ENCODE data around the gene TRIM8. TPM values are rescaled to one million over a fixed set of nuclear protein-coding genes. Genes with fewer than 3 reads are reported as not detected.
A peak's percentile ranks its signal among the peaks of the same experiment; 100 is the strongest.

Gene TRIM8
- total and polyA plus RNA-seq, 9 of the 15 experiments (the other 6 are each of a cell fraction or from before 2014, with no cell fraction given): 1.7 to 26.0 (median 9.1) TPM

DNA sequence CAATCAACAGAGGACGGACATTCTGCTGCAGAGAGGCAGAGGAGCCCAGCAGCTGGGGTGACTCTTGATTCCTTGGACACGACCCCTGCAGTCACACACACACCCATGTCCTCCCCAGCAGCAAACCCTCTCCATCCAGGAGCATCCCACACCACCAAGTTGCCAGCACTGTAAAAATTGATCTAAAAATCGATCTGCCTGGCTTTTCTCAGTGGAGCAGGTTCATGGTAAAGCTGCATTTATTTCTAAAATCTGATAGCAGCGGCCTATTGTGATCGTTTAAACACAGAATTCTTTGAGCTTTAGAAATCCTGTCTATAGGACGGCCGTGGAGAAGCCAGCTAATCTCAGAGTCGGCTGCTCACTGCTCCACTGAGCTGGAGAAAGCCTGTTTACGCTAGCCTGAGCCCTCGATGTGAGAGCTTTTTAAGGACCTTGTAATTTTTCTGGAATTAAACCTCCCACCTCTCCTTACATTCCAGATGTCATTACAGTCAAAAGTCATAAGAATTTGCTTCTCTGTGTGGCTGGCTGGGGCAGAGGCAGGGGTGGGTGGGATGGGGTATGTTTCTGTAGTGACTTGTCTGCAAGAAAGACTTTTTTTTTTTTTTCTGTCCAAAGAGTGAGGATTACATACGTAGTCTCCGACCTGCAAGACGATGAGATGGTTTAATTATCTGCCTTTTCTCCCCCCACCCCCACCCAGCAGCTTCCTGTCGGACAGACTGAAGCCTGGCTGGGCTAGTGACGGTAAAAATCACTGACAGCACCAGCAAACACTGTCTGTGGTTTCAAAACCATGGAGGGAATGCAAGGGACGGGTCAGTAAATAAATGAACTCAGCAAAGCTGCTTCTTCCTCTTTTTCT, 31.6 kb downstream of the TRIM8 start:
- H3K9ac ChIP-seq (ENCODE audit: insufficient read depth in 1 of 2, low read depth in 2 of 2, low read length in 2 of 2): peak overlapping the region in 1 of 2 experiments; percentile 20; a peak in 1 of 4 replicates
- no peaks in the 10 kb centered on the region for H3K36me3 ChIP-seq (ENCODE audit: control insufficient read depth, insufficient read depth, low read length)
- no peaks in the 10 kb centered on the region for H3K27me3 ChIP-seq (ENCODE audit: control insufficient read depth in 2 of 2, insufficient read depth in 2 of 2, low read length in 2 of 2)
- in situ Hi-C loops (cut with MboI) (no loop called here), intact Hi-C loops (cut with micrococcal nuclease) (no loop called here)
- ATAC-seq (no peak), DNase-seq (ENCODE audit: extremely low read depth in 1 of 4, low spot score in 3 of 4) (peak in 1 of 4 experiments; percentile 41), FAIRE-seq (peak; percentile 37)
- POLR2A ChIA-PET: interaction anchor here (1.3 to 2.0 kb wide), 2 partner anchors 10 to 15 kb away, joined by 3 to 5 read pairs; no protein-coding TSS in a partner anchor
- no TSS peak for BruUV-seq (replicated peaks)
- H3K27ac ChIP-seq (ENCODE audit: extremely low read depth, low read depth, low read length): no peak overlapping the region
- no peaks in the 10 kb centered on the region for H3K9me1 ChIP-seq (ENCODE audit: control insufficient read depth, insufficient read depth, low read length)
- H3K9me3 ChIP-seq (replicated peaks; ENCODE audit: control insufficient read depth, insufficient read depth, low read depth, low read length): no peaks in the 10 kb centered on the region
- H4K20me1 ChIP-seq (replicated peaks; ENCODE audit: control insufficient read depth, insufficient read depth, low read length): no peaks in the 10 kb centered on the region
- CTCF ChIA-PET (ENCODE audit: low intra/inter-chr PET ratio): no interaction called here
- 41% methylated on average over 11 of the region's 16 CpGs for WGBS (ENCODE audit: insufficient coverage, low coverage, missing lambda C conversion rate)
- no peak overlapping the region for H3K4me3 ChIP-seq
- H3K79me2 ChIP-seq (ENCODE audit: control insufficient read depth, insufficient read depth, low read length): no peaks in the 10 kb centered on the region
- H3K4me1 ChIP-seq (replicated peaks in 1 of 2; ENCODE audit: control insufficient read depth in 2 of 2, insufficient read depth in 2 of 2, low read length in 2 of 2): peaks cover 30 to 33% of the 10 kb centered on the region in 2 experiments
- TF ChIP-seq VEZF1 (CRISPR knock-in tag; IDR thresholded peaks at IDR 0.05) (peak; percentile 48; the same call in 1 of the 2 replicates), CREM (IDR thresholded peaks at IDR 0.05; ENCODE audit: low read depth) (0 out of 2 replicates have a peak, but pooled peaks have one; percentile 31), TAF15 (IDR thresholded peaks at IDR 0.05; ENCODE audit: low read depth, low read length) (no peak), ARID2 (IDR thresholded peaks at IDR 0.05) (no peak), SMARCE1 (IDR thresholded peaks at IDR 0.05) (peak; percentile 41; the same call in 1 of the 2 replicates), MAFF (IDR thresholded peaks at IDR 0.05; ENCODE audit: low read length) (peak; percentile 14; the same call in 1 of the 2 replicates), SIN3B (IDR thresholded peaks at IDR 0.05; ENCODE audit: low read depth) (no peak), GABPA (tag; conservative IDR thresholded peaks at IDR 0.05; ENCODE audit: low read depth) (0 out of 2 replicates have a peak, but pooled peaks have one; percentile 24), KDM1A (IDR thresholded peaks at IDR 0.05) (peak in 1 of 2 experiments; percentile 21; a peak in 2 of 4 replicates), YY1 (IDR thresholded peaks at IDR 0.05; ENCODE audit: borderline replicate concordance in 1 of 3, control insufficient read depth in 1 of 3, extremely low read depth in 1 of 3, insufficient read depth in 3 of 3, insufficient read length in 1 of 3, insufficient replicate concordance in 2 of 3, low read depth in 1 of 3, low read length in 2 of 3) (no peak), TEAD4 (IDR thresholded peaks at IDR 0.05; ENCODE audit: low read length) (peak; percentile 55; the same call in 1 of the 2 replicates), TEAD4 (CRISPR knock-in tag; IDR thresholded peaks at IDR 0.05; ENCODE audit: borderline replicate concordance) (no peak), ZNF232 (CRISPR knock-in tag; IDR thresholded peaks at IDR 0.05) (no peak), RCOR1 (IDR thresholded peaks at IDR 0.05; ENCODE audit: borderline replicate concordance in 1 of 2, low read depth in 2 of 2, low read length in 2 of 2) (peak in 1 of 2 experiments; percentile 81; a peak in 2 of 4 replicates), SPI1 (IDR thresholded peaks at IDR 0.05; ENCODE audit: borderline replicate concordance, low read depth, low read length) (peak; percentile 49; the same call in 1 of the 2 replicates), NFE2 (IDR thresholded peaks at IDR 0.05; ENCODE audit: low read depth) (peak; percentile 70; the same call in 1 of the 2 replicates)
- TF ChIP-seq, protein P1, sequence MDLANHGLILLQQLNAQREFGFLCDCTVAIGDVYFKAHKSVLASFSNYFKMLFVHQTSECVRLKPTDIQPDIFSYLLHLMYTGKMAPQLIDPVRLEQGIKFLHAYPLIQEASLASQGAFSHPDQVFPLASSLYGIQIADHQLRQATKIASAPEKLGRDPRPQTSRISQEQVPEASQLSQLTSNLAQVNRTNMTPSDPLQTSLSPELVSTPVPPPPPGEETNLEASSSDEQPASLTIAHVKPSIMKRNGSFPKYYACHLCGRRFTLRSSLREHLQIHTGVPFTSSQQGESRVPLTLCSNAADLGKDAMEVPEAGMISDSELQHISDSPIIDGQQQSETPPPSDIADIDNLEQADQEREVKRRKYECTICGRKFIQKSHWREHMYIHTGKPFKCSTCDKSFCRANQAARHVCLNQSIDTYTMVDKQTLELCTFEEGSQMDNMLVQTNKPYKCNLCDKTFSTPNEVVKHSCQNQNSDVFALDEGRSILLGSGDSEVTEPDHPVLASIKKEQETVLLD (IDR thresholded peaks at IDR 0.05): no peak
- no peak overlapping the region for H3K4me2 ChIP-seq (ENCODE audit: insufficient read depth, low read length)
- no peak overlapping the region for H2AFZ ChIP-seq (ENCODE audit: low read depth, low read length)
